ENCODE results near the gene ALDH9A1.
"Not testable (repeated sequence)": the region's sequence is repeated elsewhere in the genome, so short reads cannot be mapped to it uniquely, and the experiment has no call there.

ALDH9A1 gene

GRCh38 chr1:165697881-165698760, at the start of gene ALDH9A1:
Gene ALDH9A1 (minus strand): TSS chr1:165698562. CDS start chr1:165698558, 4 bp downstream.
- peak; percentile 76 for DNase-seq (ENCODE audit: low read depth)

- no peak for DNase-seq (ENCODE audit: low read depth)
These were observed 49.5 kb upstream of the ALDH9A1 start for GRCh38 chr1:165747632-165748447.

GRCh38 chr1:165744913-165745312, 46.6 kb upstream of the ALDH9A1 start:
- not testable (repeated sequence) for DNase-seq (ENCODE audit: low read depth)

- DNase-seq (ENCODE audit: low read depth): no peak
These were observed 43.8 kb upstream of the ALDH9A1 start for GRCh38 chr1:165742194-165742593.

GRCh38 chr1:165738794-165739193, 40.4 kb upstream of the ALDH9A1 start:
- no peak for DNase-seq (ENCODE audit: low read depth)

GRCh38 chr1:165737196-165737595, 38.8 kb upstream of the ALDH9A1 start:
- DNase-seq (ENCODE audit: low read depth): no peak

- DNase-seq (ENCODE audit: low read depth): no peak
These were observed 36.5 kb upstream of the ALDH9A1 start for GRCh38 chr1:165734906-165735305.

GRCh38 chr1:165726841-165727240, 28.5 kb upstream of the ALDH9A1 start:
- DNase-seq (ENCODE audit: low read depth): no peak

- no peak for DNase-seq (ENCODE audit: low read depth)
These were observed 27.8 kb upstream of the ALDH9A1 start for GRCh38 chr1:165726169-165726568.

GRCh38 chr1:165717918-165718515, 19.7 kb upstream of the ALDH9A1 start:
- DNase-seq (ENCODE audit: low read depth): no peak

GRCh38 chr1:165716265-165717051, 18.1 kb upstream of the ALDH9A1 start:
- not testable (repeated sequence) for DNase-seq (ENCODE audit: low read depth)

GRCh38 chr1:165712764-165713163, 14.4 kb upstream of the ALDH9A1 start:
- no peak for DNase-seq (ENCODE audit: low read depth)

- no peak for DNase-seq (ENCODE audit: low read depth)
These were observed 9.8 kb upstream of the ALDH9A1 start for GRCh38 chr1:165707984-165708706.

- no peak for DNase-seq (ENCODE audit: low read depth)
These were observed 5.3 kb upstream of the ALDH9A1 start for GRCh38 chr1:165703648-165704047.

GRCh38 chr1:165701922-165702321, 3.6 kb upstream of the ALDH9A1 start:
- not testable (repeated sequence) for DNase-seq (ENCODE audit: low read depth)

GRCh38 chr1:165699577-165699976, 1.2 kb upstream of the ALDH9A1 start:
- DNase-seq (ENCODE audit: low read depth): no peak

- no peak for DNase-seq (ENCODE audit: low read depth)
These were observed 345 bp upstream of the ALDH9A1 start for GRCh38 chr1:165698761-165699052.

GRCh38 chr1:165697491-165697880, 876 bp downstream of the ALDH9A1 start:
- no peak for DNase-seq (ENCODE audit: low read depth)

GRCh38 chr1:165696625-165697100, 1.7 kb downstream of the ALDH9A1 start:
- DNase-seq (ENCODE audit: low read depth): no peak

GRCh38 chr1:165695031-165695430, 3.3 kb downstream of the ALDH9A1 start:
- no peak for DNase-seq (ENCODE audit: low read depth)

GRCh38 chr1:165688046-165688445, 10.3 kb downstream of the ALDH9A1 start:
- no peak for DNase-seq (ENCODE audit: low read depth)
